RPMI8226 (cell line): ENCODE measurements around the gene FOXO1.

Experiments used
- DNase-seq: peaks from one replicate; pipeline ENCODE4 v3.0.0-alpha.2; 2015

The FOXO1 gene

GRCh38 chr13:40600149-40600751, 66.2 kb downstream of the FOXO1 start:
- DNase-seq, result no peak

- no peak for DNase-seq
Measured at GRCh38 chr13:40599747-40600146, 66.7 kb downstream of the FOXO1 start.

- no peak for DNase-seq
Measured at GRCh38 chr13:40599124-40599523, 67.3 kb downstream of the FOXO1 start.

DNA sequence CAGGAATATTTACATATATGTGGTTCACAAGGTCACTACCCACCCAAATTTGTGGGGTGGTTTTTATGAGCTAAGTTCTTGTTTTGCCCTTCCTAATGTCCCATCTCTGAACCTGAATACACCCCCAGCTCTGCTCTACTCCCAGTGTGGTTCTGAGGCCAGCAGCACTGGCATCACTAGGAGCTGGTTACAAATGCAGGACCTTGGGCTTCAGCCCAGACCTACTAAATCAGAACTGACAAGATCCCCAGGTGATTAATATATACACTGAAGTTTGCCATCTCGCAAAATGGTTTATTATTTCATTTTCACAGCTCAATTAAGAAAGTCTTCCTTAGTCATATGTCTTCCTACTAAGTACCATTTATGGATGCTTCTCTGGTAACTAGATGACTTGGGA, 67.9 kb downstream of the FOXO1 start:
- DNase-seq, result no peak

DNA sequence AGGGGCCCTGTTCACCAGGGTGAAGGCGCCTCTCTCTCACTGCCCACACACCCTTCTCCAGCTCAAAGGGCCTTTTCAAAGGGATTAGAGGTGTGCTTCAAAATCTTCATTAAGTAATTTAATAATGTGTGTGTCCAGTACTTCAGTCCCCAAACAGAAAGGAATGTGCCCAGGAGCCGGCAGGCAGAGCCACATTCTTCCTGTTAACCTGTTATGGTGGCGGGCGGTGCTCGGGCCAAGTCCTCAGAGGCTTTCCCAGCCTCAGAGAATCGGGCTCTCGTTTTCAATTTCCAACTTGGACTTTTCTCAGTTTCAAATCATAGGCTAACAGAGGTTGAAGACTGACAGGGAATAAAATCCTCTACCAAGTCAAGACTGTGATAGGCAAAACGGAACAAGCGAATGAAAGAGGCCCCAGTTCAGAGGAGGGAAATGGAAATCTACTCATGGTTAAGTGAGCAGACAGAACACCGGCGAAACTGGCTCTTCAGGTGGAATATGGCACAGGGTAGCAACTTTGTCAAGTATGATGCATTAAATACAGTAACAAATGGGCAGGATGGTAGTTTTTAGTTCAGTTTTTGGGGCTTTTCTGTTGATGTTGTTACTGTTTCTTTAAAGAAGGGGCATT, 68.6 kb downstream of the FOXO1 start:
- no peak for DNase-seq

DNA sequence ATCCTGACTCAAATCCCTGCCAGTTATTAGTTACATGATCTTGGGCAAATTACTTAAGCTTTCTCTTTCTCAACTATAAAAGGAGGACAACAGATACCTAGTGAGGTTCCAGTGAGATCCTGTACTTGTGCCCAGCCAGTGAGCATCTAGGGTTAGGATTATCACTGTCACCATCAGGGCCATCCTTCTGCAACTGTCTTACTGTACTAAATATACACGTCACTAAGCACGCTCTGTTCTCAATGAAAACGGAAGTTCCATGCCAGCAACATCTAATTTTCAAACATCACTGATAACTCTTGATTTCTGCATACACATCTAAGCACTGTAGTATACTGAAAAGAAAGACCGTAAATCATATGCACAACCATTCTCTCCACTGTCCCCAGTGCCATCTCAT, 70.0 kb downstream of the FOXO1 start:
- DNase-seq, result no peak

DNA sequence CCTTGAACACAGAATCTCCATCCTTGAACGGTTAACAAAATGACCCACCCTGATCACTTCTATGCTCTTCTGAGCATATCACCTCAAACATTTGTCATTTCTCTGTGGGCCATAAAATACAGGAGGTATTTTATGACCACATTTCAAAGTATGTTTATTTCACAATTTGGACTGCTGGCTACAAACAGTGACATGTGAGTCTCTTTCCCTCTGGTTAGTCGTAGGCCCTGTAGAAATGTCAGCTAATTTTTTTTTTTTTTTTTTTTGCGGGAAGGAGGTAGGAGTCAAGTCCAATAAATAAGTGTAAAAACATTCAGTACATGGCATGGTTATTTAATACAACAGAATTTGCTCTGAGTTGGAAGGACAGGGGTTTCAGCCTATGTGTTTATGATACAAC, 70.7 kb downstream of the FOXO1 start:
- no peak for DNase-seq

- no peak for DNase-seq
Measured at GRCh38 chr13:40592035-40592434, 74.4 kb downstream of the FOXO1 start.

DNA sequence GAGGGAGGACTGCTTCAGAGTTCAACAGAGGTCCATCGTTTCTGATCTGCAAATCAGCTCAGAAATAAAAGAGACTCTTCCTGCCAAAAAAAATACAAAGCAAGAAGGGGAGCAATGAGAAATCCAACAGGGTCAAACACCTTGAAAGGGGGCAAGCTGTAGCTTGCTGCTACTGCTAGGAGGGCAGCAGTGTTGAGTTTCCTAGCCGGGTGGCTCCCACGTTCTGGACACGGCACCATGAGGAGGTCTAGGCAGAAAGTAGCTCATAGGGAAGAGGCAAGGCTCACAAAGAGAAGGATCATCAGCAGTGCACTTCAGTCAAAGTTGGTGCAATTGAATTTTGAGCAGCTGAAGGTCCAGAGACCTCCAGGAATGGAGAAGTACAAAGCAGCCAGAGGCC, 75.3 kb downstream of the FOXO1 start:
- no peak for DNase-seq

DNA sequence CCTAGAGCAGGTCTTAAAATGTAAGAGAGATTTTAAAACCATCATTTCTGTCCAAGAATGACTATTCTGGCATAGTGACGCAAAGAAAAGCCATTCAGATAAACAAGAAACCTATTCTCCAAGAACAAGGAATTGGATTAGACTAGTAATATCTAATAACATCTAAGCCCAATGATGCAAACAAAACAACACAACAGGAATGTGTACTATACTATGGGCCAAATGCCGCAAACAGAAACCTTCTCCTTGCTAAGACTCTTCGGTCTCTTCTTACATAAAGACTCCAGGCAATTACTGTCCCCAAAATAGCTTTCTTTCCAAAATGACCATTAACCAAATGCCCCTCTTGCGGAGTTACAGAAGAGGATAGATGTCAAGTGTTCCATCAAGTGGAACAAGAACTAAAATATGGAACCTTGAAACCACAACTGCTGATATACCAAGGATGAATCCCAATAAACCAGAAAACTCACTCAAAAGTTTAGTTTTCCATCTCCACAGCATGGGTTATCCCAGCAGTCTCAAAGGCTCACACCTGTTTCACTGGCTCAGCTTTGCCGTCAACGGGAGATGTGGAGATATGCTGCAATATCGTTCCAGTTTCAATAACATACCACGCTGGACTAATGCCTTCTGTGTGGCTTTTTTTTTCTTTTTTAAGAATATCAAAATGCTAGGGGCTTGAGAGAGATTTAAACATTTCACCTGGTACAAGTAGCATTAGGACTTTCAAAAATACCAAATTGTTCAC, 76.2 kb downstream of the FOXO1 start:
- DNase-seq, result no peak

GRCh38 chr13:40589285-40590109, 76.9 kb downstream of the FOXO1 start:
- DNase-seq, result peak; percentile 72

GRCh38 chr13:40588101-40588500, 78.3 kb downstream of the FOXO1 start:
- DNase-seq, result no peak

- DNase-seq, result no peak
Measured at GRCh38 chr13:40586886-40587565, 79.4 kb downstream of the FOXO1 start.

DNA sequence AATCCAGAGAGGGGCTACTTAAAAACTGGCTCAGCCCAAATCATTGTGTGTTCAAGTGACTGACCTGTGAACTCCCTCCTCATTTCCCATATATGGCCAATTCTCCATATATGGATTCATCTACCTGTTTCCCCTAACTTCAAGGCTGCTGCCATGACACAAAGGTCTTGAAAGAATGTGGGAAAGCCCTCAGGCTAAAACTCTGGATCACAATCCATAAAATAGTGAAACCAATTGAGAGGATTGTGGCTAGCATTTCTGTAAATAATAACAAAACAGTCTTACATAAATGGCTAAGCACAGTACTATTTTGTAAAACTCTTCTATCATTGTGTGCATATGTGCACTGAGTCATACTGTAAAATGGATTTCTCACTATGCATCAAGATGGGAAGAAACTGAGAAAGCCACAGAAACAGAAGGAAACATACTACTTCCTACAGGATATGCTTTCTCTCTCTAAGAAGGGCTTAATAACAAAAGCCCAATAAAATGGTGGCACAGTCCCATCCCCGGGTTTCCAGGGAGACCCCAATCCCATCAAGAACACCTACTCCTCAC, 80.5 kb downstream of the FOXO1 start:
- no peak for DNase-seq

DNA sequence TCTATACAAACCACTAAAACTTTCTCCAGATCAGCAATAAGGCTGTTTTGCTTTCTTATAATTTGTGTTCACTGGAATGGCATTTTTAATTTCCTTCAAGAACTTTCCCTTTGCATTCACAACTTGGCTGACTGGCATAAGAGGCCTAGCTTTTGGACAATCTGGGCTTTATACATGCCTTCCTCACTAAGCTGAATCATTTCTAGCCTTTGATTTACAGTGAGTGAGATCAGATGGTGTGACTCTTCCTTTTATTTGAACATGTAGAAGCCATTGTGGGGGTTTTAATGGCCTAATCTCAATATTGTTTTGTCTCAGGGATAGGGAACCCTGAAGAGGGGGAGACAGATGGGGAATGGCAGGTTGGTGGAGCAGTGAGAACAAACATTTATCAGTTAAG, 82.7 kb downstream of the FOXO1 start:
- no peak for DNase-seq

GRCh38 chr13:40582531-40582930, 83.9 kb downstream of the FOXO1 start:
- no peak for DNase-seq

DNA sequence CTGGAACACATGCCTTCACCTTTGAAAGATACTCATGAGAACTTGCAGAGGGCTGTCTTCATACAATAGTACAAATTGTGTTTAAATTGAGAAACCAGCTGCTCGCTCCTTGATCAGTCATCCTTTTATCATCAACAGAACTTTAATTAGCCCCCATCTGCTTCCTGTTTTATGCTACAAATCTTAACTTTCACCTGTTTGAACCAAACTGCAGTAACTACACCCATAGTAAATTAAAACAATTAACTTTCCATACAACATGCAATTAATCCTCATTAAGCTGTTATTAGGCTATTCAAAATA, 85.2 kb downstream of the FOXO1 start:
- no peak for DNase-seq

DNA sequence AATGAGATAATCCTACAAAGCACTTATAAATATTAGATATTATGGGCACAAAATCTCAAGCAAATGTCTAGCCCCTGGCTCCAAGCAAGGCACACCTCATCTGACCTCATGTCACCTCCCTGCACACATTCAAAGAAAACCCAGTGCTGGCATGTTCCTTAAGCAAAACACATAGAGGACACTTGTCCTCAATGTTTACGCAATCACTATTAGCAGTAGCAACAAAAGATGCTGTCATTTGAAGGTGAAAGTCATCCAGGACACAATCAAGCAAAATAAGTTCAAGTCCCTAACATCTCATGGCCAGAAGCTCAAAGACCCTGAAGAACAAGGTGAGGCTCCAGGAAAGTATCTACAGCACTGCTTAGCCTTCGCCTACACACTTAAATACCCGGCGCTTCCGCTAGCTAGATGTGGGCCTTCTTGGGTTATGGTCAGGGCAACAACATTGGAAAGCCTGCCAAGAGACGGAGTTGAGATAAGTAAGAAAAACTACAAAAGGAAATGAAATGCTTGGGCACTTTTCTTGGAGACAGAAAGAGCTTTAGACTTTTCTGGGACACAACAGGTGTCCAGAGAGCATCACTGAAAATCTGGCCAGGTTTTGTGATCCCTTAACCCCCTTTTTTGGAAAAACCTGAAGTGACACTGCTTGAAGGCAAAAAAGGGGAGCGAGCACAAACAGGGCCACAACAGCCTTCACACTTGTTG, 85.7 kb downstream of the FOXO1 start:
- DNase-seq, result no peak

GRCh38 chr13:40579535-40579934, 86.9 kb downstream of the FOXO1 start:
- DNase-seq, result no peak

DNA sequence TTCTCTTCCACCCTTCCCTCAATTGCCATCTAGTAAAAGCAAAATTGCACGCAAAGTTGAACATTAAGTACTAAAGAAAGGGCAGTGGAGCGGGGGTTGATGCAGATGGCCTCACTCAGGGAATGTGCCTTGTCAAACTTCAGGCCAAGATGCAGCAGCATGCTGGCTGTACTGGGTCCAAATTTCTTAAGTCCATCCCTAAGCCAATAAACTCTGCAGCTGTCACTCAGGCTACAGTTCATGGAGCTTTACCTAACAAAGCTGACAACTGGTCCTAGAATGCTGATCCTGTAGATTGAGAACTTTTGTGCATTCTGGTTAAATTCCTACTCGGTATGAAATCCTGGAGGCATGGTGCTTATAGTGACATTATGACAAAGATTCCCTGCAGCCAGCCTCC, 88.4 kb downstream of the FOXO1 start:
- DNase-seq, result no peak

DNA sequence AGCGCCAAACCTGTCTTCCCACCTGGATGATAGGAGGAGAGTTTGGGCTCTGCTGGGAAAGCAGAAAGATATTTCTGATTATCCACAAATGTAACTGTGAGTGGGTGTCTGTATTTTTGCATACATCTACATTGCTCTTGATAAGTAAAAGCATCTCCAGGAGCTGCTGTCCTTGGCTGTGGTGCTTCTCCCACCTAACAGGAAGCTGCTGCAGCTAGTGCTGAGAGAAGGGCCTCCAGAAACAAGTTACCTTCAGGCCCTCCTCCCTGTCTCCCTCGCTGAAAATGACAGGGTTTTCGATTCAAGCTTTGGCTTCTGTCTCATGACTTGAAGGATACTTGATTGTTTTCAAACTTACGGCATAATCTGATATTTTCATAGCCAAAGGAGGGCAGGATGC, 90.1 kb downstream of the FOXO1 start:
- no peak for DNase-seq

GRCh38 chr13:40572961-40573360, 93.5 kb downstream of the FOXO1 start:
- DNase-seq, result no peak
